AG09309 (cell line): ENCODE data around the gene LMOD1.
A peak's percentile ranks its signal among the peaks of the same experiment; 100 is the strongest.

ENCODE experiments used
- DNase-seq: peaks from one replicate; pipeline ENCODE4 v3.0.0-alpha.2; 2010; ENCODE audit warnings: low read depth
- H3K4me3 ChIP-seq: 2 replicates; pipeline ENCODE4 v1.5.1; 2011; ENCODE audit warnings: mild to moderate bottlenecking, low read depth, low read length, moderate library complexity; ENCODE audit not compliant: control insufficient read depth
- CTCF ChIP-seq: IDR thresholded peaks from 2 replicates; pipeline ENCODE4 v1.5.1; 2011; ENCODE audit warnings: mild to moderate bottlenecking, low read depth, low read length, inconsistent platforms; ENCODE audit not compliant: insufficient read depth, control insufficient read depth; ENCODE audit errors: missing control alignments

LMOD1 gene

GRCh38 chr1:201916649-201917249 is 29.6 kb downstream of the LMOD1 start:
- TF ChIP-seq CTCF, result no peak
- H3K4me3 ChIP-seq, result no peak overlapping the region
- DNase-seq, result peak; percentile 53

GRCh38 chr1:201914456-201915235 is 31.7 kb downstream of the LMOD1 start:
- TF ChIP-seq CTCF, result no peak
- DNase-seq, result no peak
- H3K4me3 ChIP-seq, result no peak overlapping the region

GRCh38 chr1:201912832-201913231 is 33.5 kb downstream of the LMOD1 start:
- DNase-seq, result no peak
- no peak overlapping the region for H3K4me3 ChIP-seq
- TF ChIP-seq CTCF, result no peak

GRCh38 chr1:201911826-201912571 is 34.3 kb downstream of the LMOD1 start:
- no peak overlapping the region for H3K4me3 ChIP-seq
- no peak for TF ChIP-seq CTCF
- no peak for DNase-seq

GRCh38 chr1:201907621-201908020 is 38.7 kb downstream of the LMOD1 start:
- DNase-seq, result no peak
- H3K4me3 ChIP-seq, result no peak overlapping the region
- TF ChIP-seq CTCF, result no peak

- no peak overlapping the region for H3K4me3 ChIP-seq
- no peak for TF ChIP-seq CTCF
- no peak for DNase-seq
Measured at GRCh38 chr1:201906336-201906735, 40.0 kb downstream of the LMOD1 start.
